UCSD-AML1 (cell line): ENCODE data around the gene ZNF341.
A peak's percentile ranks its signal among the peaks of the same experiment; 100 is the strongest.

ENCODE experiments used
- DNase-seq: peaks from one replicate; lab custom pipeline; 2025; ENCODE audit not compliant: unreplicated experiment; lab: John Stamatoyannopoulos, UW

The ZNF341 gene

GRCh38 chr20:33701629-33702450 is 30.0 kb upstream of the ZNF341 start:
- no peak for DNase-seq

GRCh38 chr20:33702861-33703260 is 28.9 kb upstream of the ZNF341 start:
- no peak for DNase-seq

GRCh38 chr20:33703498-33704137 is 28.2 kb upstream of the ZNF341 start:
- DNase-seq, result no peak

GRCh38 chr20:33704197-33704924 is 27.4 kb upstream of the ZNF341 start:
- DNase-seq, result no peak

GRCh38 chr20:33707668-33708067 is 24.1 kb upstream of the ZNF341 start:
- no peak for DNase-seq

GRCh38 chr20:33709398-33709797 is 22.4 kb upstream of the ZNF341 start:
- DNase-seq, result no peak

- DNase-seq, result no peak
These were observed 21.8 kb upstream of the ZNF341 start for GRCh38 chr20:33709905-33710541.

- DNase-seq, result no peak
These were observed 20.9 kb upstream of the ZNF341 start for GRCh38 chr20:33710681-33711445.

GRCh38 chr20:33711446-33711738 is 20.4 kb upstream of the ZNF341 start:
- no peak for DNase-seq

GRCh38 chr20:33713865-33714367 is 17.9 kb upstream of the ZNF341 start:
- no peak for DNase-seq

GRCh38 chr20:33716498-33716897 is 15.3 kb upstream of the ZNF341 start:
- no peak for DNase-seq

- DNase-seq, result no peak
These were observed 12.4 kb upstream of the ZNF341 start for GRCh38 chr20:33719277-33719988.

- DNase-seq, result peak; percentile 90
These were observed 11.6 kb upstream of the ZNF341 start, which contains the start of gene PXMP4 for GRCh38 chr20:33719989-33720709. PXMP4 (minus strand) TSS chr20:33720310; CDS start chr20:33720207, 103 bp downstream.

GRCh38 chr20:33721391-33722140 is 10.2 kb upstream of the ZNF341 start:
- DNase-seq, result no peak

GRCh38 chr20:33724439-33725094 is 7.2 kb upstream of the ZNF341 start:
- no peak for DNase-seq

- no peak for DNase-seq
These were observed 6.1 kb upstream of the ZNF341 start for GRCh38 chr20:33725607-33726264.

GRCh38 chr20:33727115-33727479 is 4.7 kb upstream of the ZNF341 start:
- DNase-seq, result no peak

- no peak for DNase-seq
These were observed 4.0 kb upstream of the ZNF341 start for GRCh38 chr20:33727806-33728205.
